ENCODE results near the gene CHRDL1. TPM values are rescaled to one million over a fixed set of nuclear protein-coding genes. Genes with fewer than 3 reads are reported as not detected.

The CHRDL1 gene
- total RNA-seq, 1 experiment from 2014 or later = not detected

DNA sequence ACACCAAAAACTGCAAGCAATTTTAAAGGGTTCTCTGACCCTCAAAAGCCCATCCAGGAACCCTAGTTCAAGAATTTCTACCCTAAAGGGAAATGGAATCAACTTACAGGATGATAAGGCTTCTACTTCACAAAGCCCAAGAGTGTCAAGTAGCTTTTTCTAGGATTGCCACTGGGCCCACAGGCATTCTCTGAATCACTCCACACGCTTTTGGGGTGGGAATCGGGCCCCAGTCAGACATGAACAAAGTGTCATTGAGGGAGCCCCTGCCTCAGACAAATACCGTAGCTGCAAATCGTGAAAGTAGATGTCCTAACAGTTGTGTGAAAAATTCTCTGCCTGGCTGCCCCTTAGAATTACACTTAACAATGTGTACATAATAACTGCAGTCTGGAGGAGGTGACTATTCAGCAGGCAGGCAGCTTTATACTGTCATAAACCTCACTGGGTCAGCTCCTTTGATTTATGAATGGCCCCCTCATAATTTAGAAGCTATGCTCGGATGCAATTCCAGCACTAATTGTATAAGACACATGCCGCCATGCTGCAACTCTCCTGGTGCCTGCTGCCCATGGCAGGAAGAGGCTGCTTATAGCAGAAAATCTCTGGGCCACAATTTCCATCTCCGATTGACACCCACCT is 36.7 kb downstream of the CHRDL1 start:
- Mint-ChIP-seq H3K9me3 (ENCODE audit: unreplicated experiment) (peaks cover 11% of the 10 kb centered on the region), H3K27ac (ENCODE audit: low read depth, unreplicated experiment) (no peak overlapping the region), H3K4me3 (ENCODE audit: unreplicated experiment) (no peak overlapping the region), H3K27me3 (ENCODE audit: insufficient read depth, unreplicated experiment) (no peaks in the 10 kb centered on the region), H3K36me3 (ENCODE audit: insufficient read depth, unreplicated experiment) (no peaks in the 10 kb centered on the region), H3K4me1 (ENCODE audit: insufficient read depth, unreplicated experiment) (no peaks in the 10 kb centered on the region)
- no peak for TF ChIP-seq CTCF (IDR thresholded peaks at IDR 0.05; ENCODE audit: unreplicated experiment)
- ChIA-PET POLR2A (no interaction called here), CTCF (interaction anchor here (0.7 kb wide), 1 partner anchor 11 kb away, joined by 4 read pairs; no protein-coding TSS in a partner anchor)
- no peak for DNase-seq (ENCODE audit: unreplicated experiment)
- BruUV-seq (replicated peaks) = no TSS peak
- intact Hi-C loops (cut with micrococcal nuclease) = no loop called here

- no peaks in the 10 kb centered on the region for H3K4me1 Mint-ChIP-seq (ENCODE audit: insufficient read depth, unreplicated experiment)
These were observed 40.0 kb downstream of the CHRDL1 start for GRCh38 chrX:110755611-110756010.

GRCh38 chrX:110755061-110755460 is 40.6 kb downstream of the CHRDL1 start:
- no peak overlapping the region for H3K4me3 Mint-ChIP-seq (ENCODE audit: unreplicated experiment)
- TF ChIP-seq CTCF (IDR thresholded peaks at IDR 0.05; ENCODE audit: unreplicated experiment) = no peak
- BruUV-seq (replicated peaks) = no TSS peak
- ChIA-PET POLR2A (no interaction called here), CTCF (no interaction called here)
- no peaks in the 10 kb centered on the region for H3K36me3 Mint-ChIP-seq (ENCODE audit: insufficient read depth, unreplicated experiment)
- peaks cover 11% of the 10 kb centered on the region for H3K9me3 Mint-ChIP-seq (ENCODE audit: unreplicated experiment)
- DNase-seq (ENCODE audit: unreplicated experiment) = no peak
- intact Hi-C loops (cut with micrococcal nuclease) = no loop called here
- no peak overlapping the region for H3K27ac Mint-ChIP-seq (ENCODE audit: low read depth, unreplicated experiment)
- H3K27me3 Mint-ChIP-seq (ENCODE audit: insufficient read depth, unreplicated experiment) = peaks cover 27% of the 10 kb centered on the region
- H3K4me1 Mint-ChIP-seq (ENCODE audit: insufficient read depth, unreplicated experiment) = no peaks in the 10 kb centered on the region

More at GRCh38 chrX:110755611-110756010, 40.0 kb downstream of the CHRDL1 start:
- BruUV-seq (replicated peaks) = no TSS peak
- Mint-ChIP-seq H3K36me3 (ENCODE audit: insufficient read depth, unreplicated experiment) (no peaks in the 10 kb centered on the region), H3K9me3 (ENCODE audit: unreplicated experiment) (peaks cover 11% of the 10 kb centered on the region), H3K27ac (ENCODE audit: low read depth, unreplicated experiment) (no peak overlapping the region), H3K27me3 (ENCODE audit: insufficient read depth, unreplicated experiment) (peaks cover 27% of the 10 kb centered on the region), H3K4me3 (ENCODE audit: unreplicated experiment) (no peak overlapping the region)
- DNase-seq (ENCODE audit: unreplicated experiment) = no peak
- ChIA-PET POLR2A (no interaction called here), CTCF (no interaction called here)
- intact Hi-C loops (cut with micrococcal nuclease) = no loop called here
- TF ChIP-seq CTCF (IDR thresholded peaks at IDR 0.05; ENCODE audit: unreplicated experiment) = no peak

- BruUV-seq (replicated peaks) = no TSS peak
- H3K36me3 Mint-ChIP-seq (ENCODE audit: insufficient read depth, unreplicated experiment) = no peaks in the 10 kb centered on the region
- H3K27me3 Mint-ChIP-seq (ENCODE audit: insufficient read depth, unreplicated experiment) = peaks cover 64% of the 10 kb centered on the region
- ChIA-PET CTCF (no interaction called here), POLR2A (no interaction called here)
- H3K9me3 Mint-ChIP-seq (ENCODE audit: unreplicated experiment) = no peaks in the 10 kb centered on the region
- intact Hi-C loops (cut with micrococcal nuclease) = no loop called here
- no peak overlapping the region for H3K4me3 Mint-ChIP-seq (ENCODE audit: unreplicated experiment)
- H3K4me1 Mint-ChIP-seq (ENCODE audit: insufficient read depth, unreplicated experiment) = no peaks in the 10 kb centered on the region
- no peak for DNase-seq (ENCODE audit: unreplicated experiment)
- no peak overlapping the region for H3K27ac Mint-ChIP-seq (ENCODE audit: low read depth, unreplicated experiment)
- no peak for TF ChIP-seq CTCF (IDR thresholded peaks at IDR 0.05; ENCODE audit: unreplicated experiment)
These were observed 45.0 kb downstream of the CHRDL1 start for GRCh38 chrX:110750526-110751189.

Measured in MCF 10A (cell line).